T-helper 2 cell treated with Interferon-gamma antibody and Interleukin-4, amounts not matched to agents 100 ng/mL and 5 ng/mL, for 36 hours (primary cell): ENCODE results near the gene ITIH4. TPM values are rescaled to one million over a fixed set of nuclear protein-coding genes. Genes with fewer than 3 reads are reported as not detected.

Experiments
- intact Hi-C: fragments of 100-400 bp; cut with micrococcal nuclease; formaldehyde crosslinking; loops from one replicate; pipeline ENCODE4 v1.15.1; 2023
- total RNA-seq: library from RNA; stranded (reverse); gene quantifications from 2 replicates; pipeline ENCODE4 v1.2.3, GENCODE V29; 2022

Gene ITIH4
- total RNA-seq, 1 donor from 2014 or later = 9.7 TPM

- intact Hi-C loops = no loop called here
These were observed 28.6 kb downstream of the ITIH4 start for GRCh38 chr3:52801839-52802238.

- intact Hi-C loops = no loop called here
These were observed 30.4 kb downstream of the ITIH4 start for GRCh38 chr3:52800079-52800478.

- intact Hi-C loops = no loop called here
These were observed 31.4 kb downstream of the ITIH4 start for GRCh38 chr3:52798978-52799476.

GRCh38 chr3:52798376-52798977 is 32.0 kb downstream of the ITIH4 start:
- intact Hi-C loops = no loop called here

GRCh38 chr3:52796411-52796810 is 34.1 kb downstream of the ITIH4 start:
- intact Hi-C loops = no loop called here

- intact Hi-C loops = no loop called here
These were observed 35.1 kb downstream of the ITIH4 start for GRCh38 chr3:52795298-52795900.

- intact Hi-C loops = no loop called here
These were observed 35.8 kb downstream of the ITIH4 start, which contains the start of gene ITIH3 for GRCh38 chr3:52794612-52795099. Gene ITIH3, plus strand, starts transcription at chr3:52794796. Its CDS starts 8 bp downstream, at chr3:52794804.

GRCh38 chr3:52793702-52794611 is 36.5 kb downstream of the ITIH4 start:
- intact Hi-C loops = no loop called here

GRCh38 chr3:52792961-52793695 is 37.3 kb downstream of the ITIH4 start:
- intact Hi-C loops = no loop called here

- intact Hi-C loops = no loop called here
These were observed 38.1 kb downstream of the ITIH4 start for GRCh38 chr3:52792413-52792812.

- intact Hi-C loops = no loop called here
These were observed 38.5 kb downstream of the ITIH4 start for GRCh38 chr3:52791928-52792327.

- intact Hi-C loops = no loop called here
These were observed 39.1 kb downstream of the ITIH4 start for GRCh38 chr3:52791366-52791765.

GRCh38 chr3:52790741-52791140 is 39.7 kb downstream of the ITIH4 start:
- intact Hi-C loops = no loop called here

GRCh38 chr3:52790337-52790736 is 40.1 kb downstream of the ITIH4 start:
- intact Hi-C loops = no loop called here

GRCh38 chr3:52789746-52790040 is 40.8 kb downstream of the ITIH4 start:
- intact Hi-C loops = no loop called here

- intact Hi-C loops = no loop called here
These were observed 41.4 kb downstream of the ITIH4 start for GRCh38 chr3:52788890-52789745.

GRCh38 chr3:52787672-52788625 is 42.5 kb downstream of the ITIH4 start:
- intact Hi-C loops = no loop called here

- intact Hi-C loops = no loop called here
These were observed 43.2 kb downstream of the ITIH4 start for GRCh38 chr3:52787246-52787645.
